Coronary artery (tissue), 2 donors: Measurements from ENCODE around the gene TOB2.
A peak's percentile ranks its signal among the peaks of the same experiment; 100 is the strongest.
"Not testable (repeated sequence)": the region's sequence is repeated elsewhere in the genome, so short reads cannot be mapped to it uniquely, and the experiment has no call there.

ENCODE experiments used
- DNase-seq: peaks from one replicate; pipeline ENCODE4 v3.0.0-alpha.2; 2017; ENCODE audit warnings: low spot score
- H3K27ac ChIP-seq, 2 donors: fragments of 200-600 bp; sonication (generic); one replicate each; pipeline ENCODE4 v1.5.1; 2016 to 2019
- H3K4me3 ChIP-seq: fragments of 200-600 bp; sonication (generic); 2 replicates; pipeline ENCODE4 v1.5.1; 2016; ENCODE audit warnings: mild to moderate bottlenecking, moderate library complexity
- CTCF ChIP-seq: fragments of 200-600 bp; sonication (generic); IDR thresholded peaks from one replicate; pipeline ENCODE4 v1.5.1; 2019; ENCODE audit warnings: antibody characterized with exemption

The TOB2 gene

GRCh38 chr22:41445129-41446056 lies 1.2 kb downstream of the TOB2 start:
- no peak for DNase-seq
- no peak for TF ChIP-seq CTCF
- Histone ChIP-seq H3K4me3 (peak overlapping the region; percentile 93), H3K27ac (peak overlapping the region; percentile 93 to 98)

GRCh38 chr22:41444360-41445128 lies 2.1 kb downstream of the TOB2 start:
- TF ChIP-seq CTCF: no peak
- Histone ChIP-seq H3K4me3 (peak overlapping the region; percentile 93), H3K27ac (peak overlapping the region; percentile 93 to 98)
- DNase-seq: peak; percentile 95

GRCh38 chr22:41442240-41442792 lies 4.3 kb downstream of the TOB2 start:
- H3K27ac ChIP-seq: peak overlapping the region in 1 of 2 donors; percentile 46
- no peak for DNase-seq
- no peak for TF ChIP-seq CTCF
- peak overlapping the region; percentile 44 for H3K4me3 ChIP-seq

DNA sequence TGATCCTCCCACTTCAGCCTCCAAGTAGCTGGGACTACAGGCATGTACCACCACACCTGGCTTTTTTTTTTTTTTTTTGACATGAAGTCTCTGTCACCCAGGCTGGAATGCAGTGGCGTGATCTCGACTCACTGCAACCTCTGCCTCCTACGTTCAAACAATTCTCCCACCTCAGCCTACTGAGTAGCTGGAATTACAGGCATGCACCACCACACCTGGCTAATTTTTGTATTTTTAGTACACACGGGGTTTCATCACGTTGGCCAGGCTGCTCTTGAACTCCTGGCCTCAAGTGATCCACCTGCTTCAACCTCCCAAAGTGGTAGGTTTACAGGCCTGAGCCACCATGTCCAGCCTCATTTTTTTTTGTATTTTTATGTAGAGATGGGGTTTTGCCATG lies 6.1 kb downstream of the TOB2 start:
- not testable (repeated sequence) for H3K27ac ChIP-seq, DNase-seq, H3K4me3 ChIP-seq

DNA sequence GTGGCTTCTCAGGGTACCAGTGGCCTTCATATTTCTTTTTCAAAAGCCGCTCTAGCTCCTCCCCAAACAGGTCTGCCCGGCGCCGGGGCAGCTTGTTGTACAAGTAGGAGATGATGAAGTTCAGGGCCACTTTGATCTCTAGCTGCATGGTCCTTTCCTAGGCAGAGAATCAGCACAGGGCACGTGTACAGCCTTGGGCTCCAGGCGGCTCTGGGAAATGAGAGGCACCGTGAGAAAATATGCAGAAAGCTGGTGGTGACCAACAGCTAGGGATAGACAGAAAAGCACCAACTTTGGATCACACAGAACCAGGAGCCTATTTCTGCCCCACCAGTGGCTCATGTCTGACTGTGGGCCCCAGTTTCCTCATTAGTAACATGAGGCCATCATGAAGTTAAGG lies 9.4 kb downstream of the TOB2 start:
- no peak for TF ChIP-seq CTCF
- Histone ChIP-seq H3K27ac (no peak overlapping the region), H3K4me3 (no peak overlapping the region)
- DNase-seq: no peak

- no peak overlapping the region for H3K4me3 ChIP-seq
Measured at GRCh38 chr22:41436322-41437113, 10.1 kb downstream of the TOB2 start.

More at GRCh38 chr22:41436322-41437113, 10.1 kb downstream of the TOB2 start:
- peak overlapping the region in 1 of 2 donors; percentile 13 for H3K27ac ChIP-seq
- no peak for DNase-seq
- no peak for TF ChIP-seq CTCF
